RWPE2 (cell line): Measurements from ENCODE around the gene STRBP.

Experiments
- ATAC-seq: fragments of 200-7000 bp; cut with Tn5 transposase; 3 replicates; pipeline ENCODE4 v1.9.1; 2021; ENCODE audit warnings: low read depth
- DNase-seq: peaks from one replicate; pipeline ENCODE4 v3.0.0-alpha.2; 2020; ENCODE audit warnings: low spot score
- H3K27ac ChIP-seq: fragments of 450-650 bp; 2 replicates; pipeline ENCODE4 v1.5.1; 2017; ENCODE audit warnings: mild to moderate bottlenecking; ENCODE audit not compliant: poor library complexity, severe bottlenecking
- H3K27me3 ChIP-seq: fragments of 250-450 bp; sonication (Bioruptor Pico); 2 replicates; pipeline ENCODE4 v1.5.1; 2021; ENCODE audit warnings: mild to moderate bottlenecking, moderate library complexity; ENCODE audit not compliant: insufficient read depth, poor library complexity, severe bottlenecking
- H3K36me3 ChIP-seq: fragments of 250-450 bp; sonication (Bioruptor Pico); 2 replicates; pipeline ENCODE4 v1.5.1; 2020; ENCODE audit warnings: low read depth, mild to moderate bottlenecking, moderate library complexity
- H3K4me1 ChIP-seq: fragments of 250-450 bp; sonication (Bioruptor Pico); 2 replicates; pipeline ENCODE4 v1.5.1; 2021; ENCODE audit warnings: mild to moderate bottlenecking, moderate library complexity; ENCODE audit not compliant: insufficient read depth, poor library complexity, severe bottlenecking
- H3K4me3 ChIP-seq: fragments of 250-450 bp; sonication (Bioruptor Pico); 2 replicates; pipeline ENCODE4 v1.5.1; 2021; ENCODE audit warnings: mild to moderate bottlenecking, moderate library complexity; ENCODE audit not compliant: severe bottlenecking
- H3K9me3 ChIP-seq: fragments of 250-450 bp; sonication (Bioruptor Pico); 2 replicates; pipeline ENCODE4 v1.5.1; 2021; ENCODE audit warnings: mild to moderate bottlenecking, moderate library complexity; ENCODE audit not compliant: severe bottlenecking
- TF ChIP-seq, protein P1 (sequence below): fragments of 450-650 bp; IDR thresholded peaks from one replicate; pipeline ENCODE4 v1.5.1; 2017; ENCODE audit warnings: mild to moderate bottlenecking, moderate library complexity; ENCODE audit not compliant: poor library complexity, severe bottlenecking

STRBP gene

GRCh38 chr9:123099042-123099441 is 169.3 kb downstream of the STRBP start:
- no peaks in the 10 kb centered on the region for H3K4me1 ChIP-seq
- no peak overlapping the region for H3K4me3 ChIP-seq
- H3K27ac ChIP-seq, result no peak overlapping the region
- DNase-seq, result no peak
- H3K27me3 ChIP-seq, result no peaks in the 10 kb centered on the region
- TF ChIP-seq, protein P1, sequence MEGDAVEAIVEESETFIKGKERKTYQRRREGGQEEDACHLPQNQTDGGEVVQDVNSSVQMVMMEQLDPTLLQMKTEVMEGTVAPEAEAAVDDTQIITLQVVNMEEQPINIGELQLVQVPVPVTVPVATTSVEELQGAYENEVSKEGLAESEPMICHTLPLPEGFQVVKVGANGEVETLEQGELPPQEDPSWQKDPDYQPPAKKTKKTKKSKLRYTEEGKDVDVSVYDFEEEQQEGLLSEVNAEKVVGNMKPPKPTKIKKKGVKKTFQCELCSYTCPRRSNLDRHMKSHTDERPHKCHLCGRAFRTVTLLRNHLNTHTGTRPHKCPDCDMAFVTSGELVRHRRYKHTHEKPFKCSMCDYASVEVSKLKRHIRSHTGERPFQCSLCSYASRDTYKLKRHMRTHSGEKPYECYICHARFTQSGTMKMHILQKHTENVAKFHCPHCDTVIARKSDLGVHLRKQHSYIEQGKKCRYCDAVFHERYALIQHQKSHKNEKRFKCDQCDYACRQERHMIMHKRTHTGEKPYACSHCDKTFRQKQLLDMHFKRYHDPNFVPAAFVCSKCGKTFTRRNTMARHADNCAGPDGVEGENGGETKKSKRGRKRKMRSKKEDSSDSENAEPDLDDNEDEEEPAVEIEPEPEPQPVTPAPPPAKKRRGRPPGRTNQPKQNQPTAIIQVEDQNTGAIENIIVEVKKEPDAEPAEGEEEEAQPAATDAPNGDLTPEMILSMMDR, result no peak
- no peak for ATAC-seq
- H3K9me3 ChIP-seq, result no peaks in the 10 kb centered on the region
- H3K36me3 ChIP-seq, result peaks cover 79% of the 10 kb centered on the region

DNA sequence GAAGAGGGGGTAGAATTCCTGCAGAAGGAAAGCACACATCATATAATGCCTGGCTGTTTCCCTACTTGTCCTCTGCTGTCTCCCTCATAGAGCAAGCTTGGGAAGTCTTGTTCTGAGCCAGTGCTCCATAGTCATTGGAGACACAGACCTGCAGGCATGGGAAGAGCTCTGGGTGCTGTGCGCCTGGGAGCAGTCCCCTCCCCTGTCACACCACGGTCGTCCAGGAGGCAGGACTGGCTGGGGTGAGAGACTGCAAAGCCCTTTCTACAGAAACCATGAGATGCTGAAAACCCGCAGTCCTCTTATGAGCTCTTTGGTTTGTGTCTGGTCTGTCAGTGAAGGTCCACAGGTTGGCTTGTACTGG is 170.3 kb downstream of the STRBP start:
- no peak for ATAC-seq
- Histone ChIP-seq H3K4me1 (no peaks in the 10 kb centered on the region), H3K4me3 (no peak overlapping the region), H3K9me3 (no peaks in the 10 kb centered on the region), H3K27ac (no peak overlapping the region), H3K27me3 (no peaks in the 10 kb centered on the region), H3K36me3 (peaks cover 85% of the 10 kb centered on the region)
- TF ChIP-seq, protein P1, result no peak
- DNase-seq, result no peak

DNA sequence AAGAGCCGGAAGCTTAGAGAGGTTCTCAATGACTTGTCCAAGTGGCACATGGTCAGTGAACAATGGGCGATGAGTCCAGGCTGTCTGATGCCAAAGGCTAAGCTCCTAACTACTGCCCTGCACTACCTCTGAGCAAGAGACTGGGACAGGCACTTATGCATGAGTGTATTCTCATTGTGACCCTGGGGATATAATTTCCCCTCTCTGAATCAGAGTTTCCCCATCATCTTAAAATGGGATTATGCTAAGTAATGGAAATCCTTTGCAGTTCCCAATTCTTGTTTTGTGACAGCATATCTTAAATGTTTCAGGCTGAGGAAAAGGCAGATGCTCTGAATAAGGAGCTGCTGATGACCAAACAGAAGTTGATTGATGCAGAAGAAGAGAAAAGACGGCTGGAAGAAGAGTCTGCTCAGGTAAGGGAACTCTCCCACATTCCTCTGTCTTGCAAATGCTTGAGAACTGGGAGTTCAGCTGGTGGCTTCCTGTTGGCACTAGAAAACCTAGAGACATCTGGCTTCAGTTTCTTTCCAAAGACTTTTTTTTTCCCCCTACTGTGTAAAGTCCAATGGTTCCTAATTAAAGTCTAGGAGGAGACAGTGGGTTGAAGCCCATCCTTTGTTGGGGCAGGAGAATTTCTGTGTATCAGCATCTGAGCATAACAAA is 170.8 kb downstream of the STRBP start:
- peaks cover 83% of the 10 kb centered on the region for H3K36me3 ChIP-seq
- no peak overlapping the region for H3K27ac ChIP-seq
- TF ChIP-seq, protein P1, result no peak
- no peaks in the 10 kb centered on the region for H3K27me3 ChIP-seq
- H3K4me3 ChIP-seq, result no peak overlapping the region
- ATAC-seq, result no peak
- H3K4me1 ChIP-seq, result no peaks in the 10 kb centered on the region
- no peak for DNase-seq
- no peaks in the 10 kb centered on the region for H3K9me3 ChIP-seq

- no peaks in the 10 kb centered on the region for H3K9me3 ChIP-seq
- ATAC-seq, result no peak
- no peak overlapping the region for H3K27ac ChIP-seq
- H3K4me1 ChIP-seq, result no peaks in the 10 kb centered on the region
- no peak for DNase-seq
- H3K4me3 ChIP-seq, result no peak overlapping the region
- H3K36me3 ChIP-seq, result peaks cover 83% of the 10 kb centered on the region
- H3K27me3 ChIP-seq, result no peaks in the 10 kb centered on the region
- TF ChIP-seq, protein P1, result no peak
These were observed 171.4 kb downstream of the STRBP start for GRCh38 chr9:123096987-123097386.

GRCh38 chr9:123093141-123093540 is 175.2 kb downstream of the STRBP start:
- H3K27ac ChIP-seq, result no peak overlapping the region
- peaks cover 75% of the 10 kb centered on the region for H3K36me3 ChIP-seq
- H3K4me1 ChIP-seq, result no peaks in the 10 kb centered on the region
- TF ChIP-seq, protein P1, result no peak
- ATAC-seq (no peak), DNase-seq (no peak)
- no peaks in the 10 kb centered on the region for H3K9me3 ChIP-seq
- no peak overlapping the region for H3K4me3 ChIP-seq
- H3K27me3 ChIP-seq, result no peaks in the 10 kb centered on the region
